Spleen (tissue), 7 donors: ENCODE measurements around the gene PDE3A.

Experiments
- POLR2A ChIP-seq, 3 donors: fragments of 450-650 bp; IDR thresholded peaks; one replicate each; pipeline ENCODE4 v1.5.1; 2017; ENCODE audit warnings: antibody characterized with exemption in 3 of 3, mild to moderate bottlenecking in 1 of 3
- TF ChIP-seq, protein P1 (sequence below), 11 experiments: fragments of 200-600 bp in 7 of 11; fragments of 450-650 bp in 4 of 11; sonication (generic) in 4 of 11; IDR thresholded peaks in 8 of 11; conservative IDR thresholded peaks in 3 of 11; 1 replicate in 7 of 11; 2 replicates in 4 of 11; pipeline versions ENCODE4 v1.4.0 to v1.8.0; 2016 to 2021; ENCODE audit warnings: antibody characterized with exemption in 11 of 11, inconsistent platforms in 4 of 11, mild to moderate bottlenecking in 1 of 11
- donor health status: DM: no; HTN: no; CAD: no; lungs with moderate emphysema.
- donor health status: DM: no; HTN: no; CAD: no.
- donor health status: DM: no; HTN: no; CAD: no.

DNA sequence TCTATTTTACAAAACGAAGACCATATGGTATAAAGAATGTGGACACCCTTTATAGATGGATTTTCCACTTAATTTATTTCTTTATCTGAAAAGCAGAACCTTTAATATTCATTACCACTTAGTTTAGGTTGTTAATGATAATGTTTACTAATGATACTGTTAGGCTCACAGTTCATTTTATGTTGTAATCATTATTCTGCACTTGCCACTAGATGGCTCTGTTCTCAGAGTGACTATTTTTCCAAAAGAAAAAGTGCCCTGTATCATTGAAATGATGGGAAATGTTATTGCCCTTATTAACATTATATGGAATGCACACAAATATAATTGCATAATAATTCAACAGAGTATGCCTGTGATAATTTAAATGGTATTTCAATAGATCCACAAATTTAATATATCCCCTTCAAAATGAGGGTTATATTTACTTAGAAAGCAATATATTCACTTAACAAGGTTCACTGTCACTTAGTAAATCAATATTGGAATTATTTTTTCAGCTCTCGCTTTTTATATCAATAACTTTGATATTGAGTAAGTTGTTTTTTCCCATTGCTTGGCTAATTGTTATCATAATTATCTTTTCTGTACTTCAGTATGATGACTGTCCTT is 95.7 kb downstream of the PDE3A start:
- TF ChIP-seq, protein P1, sequence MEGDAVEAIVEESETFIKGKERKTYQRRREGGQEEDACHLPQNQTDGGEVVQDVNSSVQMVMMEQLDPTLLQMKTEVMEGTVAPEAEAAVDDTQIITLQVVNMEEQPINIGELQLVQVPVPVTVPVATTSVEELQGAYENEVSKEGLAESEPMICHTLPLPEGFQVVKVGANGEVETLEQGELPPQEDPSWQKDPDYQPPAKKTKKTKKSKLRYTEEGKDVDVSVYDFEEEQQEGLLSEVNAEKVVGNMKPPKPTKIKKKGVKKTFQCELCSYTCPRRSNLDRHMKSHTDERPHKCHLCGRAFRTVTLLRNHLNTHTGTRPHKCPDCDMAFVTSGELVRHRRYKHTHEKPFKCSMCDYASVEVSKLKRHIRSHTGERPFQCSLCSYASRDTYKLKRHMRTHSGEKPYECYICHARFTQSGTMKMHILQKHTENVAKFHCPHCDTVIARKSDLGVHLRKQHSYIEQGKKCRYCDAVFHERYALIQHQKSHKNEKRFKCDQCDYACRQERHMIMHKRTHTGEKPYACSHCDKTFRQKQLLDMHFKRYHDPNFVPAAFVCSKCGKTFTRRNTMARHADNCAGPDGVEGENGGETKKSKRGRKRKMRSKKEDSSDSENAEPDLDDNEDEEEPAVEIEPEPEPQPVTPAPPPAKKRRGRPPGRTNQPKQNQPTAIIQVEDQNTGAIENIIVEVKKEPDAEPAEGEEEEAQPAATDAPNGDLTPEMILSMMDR (IDR thresholded peaks at IDR 0.05 in 8 of 11, conservative IDR thresholded peaks at IDR 0.05 in 3 of 11) = peak in 4 of 11 experiments; percentile 28 to 40 (median 35)
- TF ChIP-seq POLR2A (IDR thresholded peaks at IDR 0.05) = no peak
